OCI-M1 (cell line): ENCODE results near the gene COX7A2L.
A peak's percentile ranks its signal among the peaks of the same experiment; 100 is the strongest.
"Not testable (repeated sequence)": the region's sequence is repeated elsewhere in the genome, so short reads cannot be mapped to it uniquely, and the experiment has no call there.

Experiments used
- DNase-seq: peaks from one replicate; lab custom pipeline; 2025; lab: John Stamatoyannopoulos, UW

The COX7A2L gene, protein sequence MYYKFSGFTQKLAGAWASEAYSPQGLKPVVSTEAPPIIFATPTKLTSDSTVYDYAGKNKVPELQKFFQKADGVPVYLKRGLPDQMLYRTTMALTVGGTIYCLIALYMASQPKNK

GRCh38 chr2:42360890-42361727 is at the start of gene COX7A2L:
Gene COX7A2L, minus strand, starts transcription at chr2:42361217. Its CDS starts 56 bp downstream, at chr2:42361161.
- peak; percentile 97 for DNase-seq

DNA sequence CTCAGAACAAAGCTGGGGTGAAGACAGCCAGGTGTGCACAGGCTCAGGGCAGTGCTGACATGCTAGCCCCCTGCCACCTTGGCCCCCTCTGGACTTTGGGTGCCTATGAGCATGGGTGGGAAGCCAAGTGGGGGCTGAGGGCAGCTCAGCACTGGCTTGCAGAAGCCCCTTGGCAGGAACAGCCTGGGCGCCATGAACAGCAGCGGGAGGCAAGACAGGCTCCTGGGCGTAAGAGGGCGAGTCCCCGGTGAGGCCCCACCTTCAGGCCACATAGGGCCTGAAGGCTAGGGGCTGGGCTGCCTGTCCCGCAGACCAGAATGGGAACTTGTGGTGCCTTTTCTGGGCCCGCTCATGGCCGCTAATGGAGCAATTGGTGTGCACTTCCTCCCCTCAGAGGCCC is 47.0 kb upstream of the COX7A2L start:
- no peak for DNase-seq

GRCh38 chr2:42407476-42407875 is 46.5 kb upstream of the COX7A2L start:
- no peak for DNase-seq

DNA sequence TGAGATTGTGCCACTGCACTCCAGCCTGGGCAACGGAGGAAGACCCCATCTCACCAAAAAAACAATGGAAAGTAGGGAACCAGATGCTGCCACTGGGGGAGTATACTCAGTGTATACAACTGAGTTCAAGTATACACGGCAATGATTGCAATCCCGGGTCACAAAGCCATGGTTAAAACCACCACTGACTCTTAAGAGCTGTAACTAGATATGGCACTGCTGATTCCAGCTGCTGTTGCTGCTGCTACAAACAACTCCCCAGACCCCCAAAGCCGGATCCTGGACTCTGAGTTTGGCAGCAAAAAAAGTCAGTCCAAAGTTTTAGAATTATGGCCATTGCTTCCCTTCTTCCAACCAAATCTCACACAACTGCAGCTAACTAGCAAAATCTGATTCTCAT is 43.7 kb upstream of the COX7A2L start:
- DNase-seq: no peak

DNA sequence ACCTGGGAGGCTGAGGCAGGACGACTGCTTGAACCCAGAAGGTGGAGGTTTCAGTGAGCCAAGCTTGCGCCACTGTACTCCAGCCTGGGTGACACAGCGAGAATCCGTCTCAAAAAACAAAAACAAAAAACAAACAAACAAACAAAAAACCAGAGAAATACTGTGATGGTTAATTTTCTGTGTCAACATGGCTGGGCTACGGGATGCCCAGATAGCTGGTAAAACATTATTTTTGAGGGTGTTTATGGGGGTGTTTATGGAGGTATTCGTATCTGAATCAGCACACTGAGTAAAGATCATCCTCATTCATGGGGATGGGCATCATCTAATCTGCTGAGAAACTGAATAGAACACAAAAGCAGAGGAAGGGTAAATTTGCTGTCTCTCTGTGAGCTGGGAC is 40.8 kb upstream of the COX7A2L start:
- no peak for DNase-seq

DNA sequence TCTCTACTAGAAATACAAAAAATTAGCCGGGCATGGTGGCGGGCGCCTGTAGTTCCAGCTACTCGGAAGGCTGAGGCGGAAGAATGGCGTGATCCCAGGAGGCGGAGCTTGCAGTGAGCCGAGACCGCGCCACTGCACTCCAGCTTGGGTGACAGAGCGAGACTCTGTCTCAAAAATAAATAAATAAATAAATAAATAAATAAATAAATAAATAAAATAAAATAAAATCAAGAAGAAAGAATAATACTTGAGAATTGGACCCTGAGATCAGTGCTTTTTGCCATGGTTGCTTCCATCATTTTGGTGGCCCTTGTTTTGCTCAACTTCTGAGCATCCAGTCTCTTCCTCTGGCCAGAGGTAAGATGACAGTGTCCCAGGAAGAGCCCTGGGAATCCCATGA is 37.0 kb upstream of the COX7A2L start:
- DNase-seq: not testable (repeated sequence)

DNA sequence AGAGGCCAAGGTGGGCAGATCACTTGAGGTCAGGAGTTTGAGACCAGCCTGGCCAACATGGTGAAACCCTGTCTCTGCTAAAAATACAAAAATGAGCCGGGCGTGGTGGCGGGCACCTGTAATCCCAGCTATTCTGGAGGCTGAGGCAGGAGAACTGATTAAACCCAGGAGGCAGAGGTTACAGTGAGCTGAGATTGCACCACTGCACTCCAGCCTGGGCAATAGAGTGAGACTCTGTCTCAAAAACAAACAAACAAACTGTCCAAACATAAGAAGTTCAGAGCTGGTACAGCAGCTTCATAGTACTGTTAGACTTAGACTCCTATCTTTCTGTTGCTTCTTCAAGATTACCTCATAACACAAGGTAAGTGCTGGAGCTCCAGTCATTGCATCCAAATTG is 32.3 kb upstream of the COX7A2L start:
- DNase-seq: not testable (repeated sequence)

- DNase-seq: no peak
Measured at GRCh38 chr2:42392191-42392590, 31.2 kb upstream of the COX7A2L start.

DNA sequence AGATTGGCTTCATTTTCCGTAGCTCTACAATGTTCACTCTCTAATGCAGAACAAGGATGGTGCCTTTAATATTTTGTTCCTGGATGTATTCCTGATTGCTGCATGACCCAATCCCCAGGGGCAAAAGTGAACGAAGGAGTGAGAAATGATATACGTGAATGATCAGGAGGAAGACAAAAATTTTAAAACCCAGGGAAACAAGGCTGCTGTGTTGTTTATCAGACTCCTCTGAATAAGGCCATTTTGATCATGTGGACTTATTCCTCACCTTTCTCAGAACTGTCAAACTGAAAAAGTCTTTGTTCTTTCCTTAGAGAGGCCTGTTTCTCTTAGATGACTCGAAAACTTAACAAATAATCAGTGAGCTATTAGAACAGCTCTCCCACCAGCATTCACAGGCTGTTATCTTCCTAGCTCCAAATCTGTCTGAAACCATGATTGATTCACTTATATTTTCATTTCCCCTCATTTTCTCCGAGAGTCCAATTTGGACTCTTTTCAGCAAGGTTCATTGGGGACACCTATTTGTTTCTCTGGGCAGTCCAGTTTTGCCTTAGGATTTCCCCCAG is 29.5 kb upstream of the COX7A2L start:
- no peak for DNase-seq

GRCh38 chr2:42386682-42387081 is 25.7 kb upstream of the COX7A2L start:
- DNase-seq: peak; percentile 27

- peak; percentile 5 for DNase-seq
Measured at GRCh38 chr2:42385225-42385624, 24.2 kb upstream of the COX7A2L start.

GRCh38 chr2:42383855-42384530 is 23.0 kb upstream of the COX7A2L start:
- DNase-seq: no peak

DNA sequence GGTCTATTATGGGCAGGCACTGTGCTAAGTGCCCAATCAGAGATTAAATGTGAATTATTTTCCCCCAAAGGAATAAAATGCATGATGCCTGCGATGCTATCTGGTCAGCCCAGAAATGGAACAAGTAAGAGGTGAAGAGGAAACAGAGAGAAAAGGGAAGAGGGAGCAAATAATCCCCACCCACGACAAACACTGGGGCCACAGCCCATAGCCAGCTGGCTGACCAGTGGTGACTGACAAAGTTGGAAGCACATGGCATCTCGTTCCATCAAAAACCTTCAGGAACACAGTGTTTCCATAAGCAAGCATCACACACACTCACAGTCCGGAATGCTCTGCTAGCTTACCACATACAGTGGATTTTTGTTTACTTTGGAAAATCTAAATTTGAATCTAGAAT is 21.1 kb upstream of the COX7A2L start:
- no peak for DNase-seq

DNA sequence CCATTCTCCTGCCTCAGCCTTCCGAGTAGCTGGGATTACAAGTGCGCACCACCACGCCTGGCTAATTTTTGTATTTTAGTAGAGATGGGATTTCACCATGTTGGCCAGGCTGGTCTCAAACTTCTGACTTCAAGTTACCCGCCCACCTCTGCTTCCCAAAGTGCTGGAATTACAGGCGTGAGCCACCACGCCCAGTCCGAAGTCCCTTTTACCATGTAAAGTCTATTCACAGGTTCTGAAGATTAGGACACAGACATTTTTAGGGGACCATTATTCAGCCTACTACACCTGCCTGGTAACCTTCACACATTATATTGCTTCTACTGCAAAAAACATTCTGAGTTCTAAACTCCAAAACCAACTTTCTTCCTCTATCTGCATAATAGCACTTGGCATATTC is 19.0 kb upstream of the COX7A2L start:
- not testable (repeated sequence) for DNase-seq

DNA sequence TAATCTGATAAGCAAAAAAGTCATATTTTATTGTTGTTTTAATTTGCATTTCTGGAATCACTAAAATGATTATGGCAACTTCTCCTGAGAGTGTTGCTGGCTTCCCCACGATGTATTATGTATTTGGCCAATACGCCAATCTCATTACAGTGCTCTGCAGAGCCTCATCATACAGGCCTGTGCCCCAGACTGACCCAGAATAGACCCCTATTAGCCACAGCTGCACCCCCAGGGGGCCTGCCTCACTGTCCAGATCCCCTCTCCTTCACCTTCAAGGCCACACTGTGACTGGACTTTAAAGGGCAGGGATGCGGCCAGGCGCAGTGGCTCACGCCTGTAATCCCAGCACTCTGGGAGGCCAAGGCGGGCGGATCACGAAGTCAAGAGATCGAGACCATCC is 17.4 kb upstream of the COX7A2L start:
- DNase-seq: no peak

- no peak for DNase-seq
Measured at GRCh38 chr2:42376758-42377157, 15.7 kb upstream of the COX7A2L start.

GRCh38 chr2:42372474-42373200 is 11.6 kb upstream of the COX7A2L start:
- no peak for DNase-seq

DNA sequence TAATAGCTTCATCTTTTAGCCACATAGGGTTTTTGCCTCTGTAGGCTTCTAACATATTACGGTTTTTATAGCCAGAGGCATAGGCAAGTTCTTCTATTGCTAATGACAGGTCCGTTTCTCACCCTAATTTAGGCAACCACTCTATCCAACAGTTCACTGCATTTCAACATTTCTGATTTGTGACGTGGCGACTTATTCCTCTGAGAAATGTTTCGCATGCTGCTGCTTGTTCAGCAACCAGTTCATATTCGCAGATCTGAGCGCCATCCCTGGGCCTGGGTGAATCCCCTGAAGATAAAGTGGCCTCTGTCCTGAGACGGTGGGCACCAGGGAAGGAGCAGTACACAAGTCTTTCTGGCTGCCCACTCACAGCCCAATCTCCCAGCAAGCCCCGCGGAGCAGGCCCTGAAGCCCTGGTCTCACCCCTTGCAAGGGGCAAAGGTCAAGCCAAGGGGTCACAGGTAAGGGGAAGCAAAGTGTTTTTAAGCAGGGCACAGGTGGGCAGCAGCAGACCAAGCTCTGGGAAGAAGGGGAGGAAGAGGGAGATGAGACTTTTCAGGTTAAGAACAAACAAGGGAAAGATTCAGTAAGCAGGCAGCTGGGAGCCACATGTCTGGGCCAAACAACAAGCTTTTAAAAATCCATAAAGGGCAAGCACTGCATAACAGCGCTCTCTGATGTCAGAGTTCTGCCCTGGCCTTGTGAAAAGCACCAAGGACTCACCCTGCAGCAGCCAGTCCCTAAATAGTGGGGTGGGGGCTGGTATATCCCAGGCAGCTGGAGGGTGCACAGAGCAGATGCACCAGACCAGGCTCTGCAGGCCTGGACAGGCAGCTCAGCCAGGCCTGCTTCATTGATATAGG is 10.8 kb upstream of the COX7A2L start:
- DNase-seq: no peak

DNA sequence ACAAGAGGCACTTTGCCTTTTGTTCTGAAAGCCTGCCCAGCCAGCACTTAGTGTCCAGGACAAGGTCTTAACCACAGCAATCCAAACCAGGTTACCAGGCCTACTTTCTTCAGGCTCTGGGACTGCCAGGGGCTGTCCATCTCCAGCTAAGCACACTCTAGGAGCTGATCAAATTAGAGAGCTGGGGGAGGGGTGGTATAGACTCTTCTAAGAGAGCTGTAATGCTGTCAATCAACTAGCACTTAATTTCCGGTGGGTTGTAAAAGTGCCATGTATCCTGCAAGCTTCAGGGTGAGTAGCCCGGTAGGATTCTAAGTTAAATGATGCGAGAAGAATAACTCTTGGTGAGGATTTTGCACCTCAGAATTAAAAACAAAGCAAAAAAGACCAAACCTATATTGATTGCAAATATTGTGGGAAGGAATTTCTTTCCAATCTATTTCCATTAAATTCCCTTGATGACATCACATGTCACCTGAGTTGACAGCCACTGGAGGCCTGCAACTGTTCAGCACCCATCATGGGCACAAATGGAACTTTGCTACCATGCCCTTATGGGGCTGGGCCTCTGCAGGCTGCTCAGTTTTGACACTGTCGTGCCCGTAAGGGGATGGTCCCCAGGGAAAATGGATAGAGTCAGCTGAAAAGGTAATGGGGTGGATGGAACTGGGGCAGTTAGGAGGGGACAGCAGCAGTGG is 8.7 kb upstream of the COX7A2L start:
- no peak for DNase-seq

DNA sequence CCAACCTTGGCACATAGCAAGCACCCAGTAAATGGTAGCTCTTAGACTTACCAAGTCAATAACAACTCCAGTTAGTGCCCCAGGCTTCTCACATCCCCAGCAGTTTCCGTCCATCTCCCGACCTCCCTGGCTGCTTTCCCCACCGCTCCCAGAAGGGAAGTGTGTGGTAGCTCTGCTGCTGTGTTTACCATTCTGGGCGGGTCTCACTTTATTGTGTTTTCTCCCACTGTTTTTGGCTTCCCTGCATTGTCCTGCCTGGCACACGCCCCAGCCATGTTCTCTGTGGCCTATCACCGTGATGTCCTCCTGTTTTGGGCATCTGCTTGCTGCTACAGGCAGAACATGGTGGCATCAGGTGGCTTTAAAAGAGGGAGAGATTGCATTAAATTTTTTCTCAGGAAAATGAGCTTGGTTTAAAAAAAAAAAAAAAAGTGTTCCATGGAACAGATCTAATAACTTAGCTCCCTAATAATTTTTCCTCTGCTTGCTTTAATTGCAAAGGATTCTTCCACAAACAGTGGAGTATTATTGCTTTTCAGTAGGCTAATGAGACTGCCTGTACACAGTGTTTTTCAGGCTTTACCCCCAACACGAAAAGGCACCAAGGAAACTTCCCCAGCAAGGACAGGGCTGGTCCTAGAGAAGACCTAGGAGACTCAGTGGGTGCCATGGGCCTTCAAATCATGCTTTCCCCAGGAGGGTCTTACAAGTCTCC is 8.0 kb upstream of the COX7A2L start:
- DNase-seq: no peak
